Fibroblast of lung (primary cell): ENCODE results near the gene AXIN2. TPM values are rescaled to one million over a fixed set of nuclear protein-coding genes. Genes with fewer than 3 reads are reported as not detected.

Experiments
- DNase-seq, 2 donors: peaks; one replicate each; pipeline versions ENCODE4 v3.0.0 to v3.0.0-alpha.2; 2010; ENCODE audit warnings: low read depth in 2 of 2
- H2AFZ ChIP-seq: 2 replicates; pipeline ENCODE4 v1.5.1; 2012; ENCODE audit warnings: low read length, control low read depth, inconsistent platforms
- H3K27ac ChIP-seq: 2 replicates; pipeline ENCODE4 v1.5.1; 2011; ENCODE audit warnings: low read length, control low read depth; ENCODE audit not compliant: insufficient read depth
- H3K27me3 ChIP-seq: 2 replicates; pipeline ENCODE4 v1.5.1; 2011; ENCODE audit warnings: mild to moderate bottlenecking, low read length; ENCODE audit not compliant: control insufficient read depth, insufficient read depth
- H3K36me3 ChIP-seq: 2 replicates; pipeline ENCODE4 v1.5.1; 2011; ENCODE audit warnings: low read length; ENCODE audit not compliant: control insufficient read depth, insufficient read depth
- H3K4me1 ChIP-seq: 2 replicates; pipeline ENCODE4 v1.5.1; 2011; ENCODE audit warnings: low read length; ENCODE audit not compliant: control insufficient read depth, insufficient read depth; ENCODE audit errors: extremely low read depth
- H3K4me2 ChIP-seq: 2 replicates; pipeline ENCODE4 v1.5.1; 2011; ENCODE audit warnings: low read length, control low read depth; ENCODE audit not compliant: insufficient read depth; ENCODE audit errors: extremely low read depth
- H3K4me3 ChIP-seq, 4 experiments: fragments of 200-600 bp in 1 of 4; sonication (generic) in 1 of 4; replicated peaks in 1 of 4; 2 replicates each; pipeline ENCODE4 v1.5.1; 2011 to 2016; ENCODE audit warnings: low read length in 4 of 4, low read depth in 3 of 4, mild to moderate bottlenecking in 3 of 4, control low read depth in 2 of 4, inconsistent platforms in 1 of 4, mixed read lengths in 1 of 4; ENCODE audit not compliant: insufficient read depth in 1 of 4; ENCODE audit errors: control extremely low read depth in 1 of 4
- H3K79me2 ChIP-seq: 2 replicates; pipeline ENCODE4 v1.5.1; 2012; ENCODE audit warnings: mild to moderate bottlenecking, low read length, inconsistent platforms; ENCODE audit not compliant: control insufficient read depth, insufficient read depth
- H3K9ac ChIP-seq: 2 replicates; pipeline ENCODE4 v1.5.1; 2011; ENCODE audit warnings: mild to moderate bottlenecking, low read length, control low read depth; ENCODE audit not compliant: insufficient read depth
- H3K9me3 ChIP-seq: 2 replicates; pipeline ENCODE4 v1.5.1; 2012; ENCODE audit warnings: low read depth, low read length; ENCODE audit not compliant: control insufficient read depth, insufficient read depth
- H4K20me1 ChIP-seq: 2 replicates; pipeline ENCODE4 v1.5.1; 2011; ENCODE audit warnings: low read length; ENCODE audit not compliant: control insufficient read depth, insufficient read depth; ENCODE audit errors: extremely low read depth
- CTCF ChIP-seq, 2 donors: IDR thresholded peaks in 1 of 2; conservative IDR thresholded peaks in 1 of 2; 1 replicate in 1 of 2; 2 replicates in 1 of 2; pipeline ENCODE4 v1.5.1; 2011 to 2012; ENCODE audit warnings: low read length in 2 of 2, control low read depth in 1 of 2, inconsistent platforms in 1 of 2, low read depth in 1 of 2, mild to moderate bottlenecking in 1 of 2
- EZH2 ChIP-seq: IDR thresholded peaks from 2 replicates; pipeline ENCODE4 v1.5.1; 2012; ENCODE audit warnings: low read length, control low read depth, mild to moderate bottlenecking; ENCODE audit errors: missing control alignments
- polyA plus RNA-seq, 2 donors: library from polyadenylated mRNA; depleted of rRNA in 1 of 2; stranded (reverse) in 1 of 2; unstranded in 1 of 2; fragments of >200 nt; gene quantifications; 2 replicates each; pipeline ENCODE4 v1.2.1, GENCODE V29; 2011 to 2012; ENCODE audit warnings: missing spikeins in 1 of 2
- total RNA-seq: library from RNA; depleted of rRNA; stranded (reverse); fragments of >200 nt; gene quantifications from 2 replicates; pipeline ENCODE4 v1.2.1, GENCODE V29; 2014

AXIN2 gene
- total and polyA plus RNA-seq, 2 donors (not counting 1 experiment from before 2014, with no cell fraction given) = 1.8 to 2.0 TPM

DNA sequence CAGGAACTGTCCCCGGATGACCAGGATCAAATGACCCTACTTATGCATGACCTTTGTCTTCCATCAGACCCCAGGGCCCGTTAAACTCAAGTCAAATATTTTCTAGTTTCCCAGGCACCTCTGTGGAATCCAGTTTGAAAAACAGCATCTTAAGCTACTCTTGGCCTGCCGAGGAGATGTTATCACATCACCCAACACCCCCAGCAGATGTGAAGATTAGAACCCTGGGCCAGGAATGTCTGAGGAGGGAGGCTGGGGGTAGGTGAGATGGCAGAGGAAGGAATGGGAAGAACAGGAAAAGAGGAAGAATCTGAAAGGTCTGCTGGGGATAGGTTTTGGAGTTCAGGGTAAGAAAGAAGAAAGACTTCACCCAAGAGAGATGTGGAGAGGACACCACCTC, 79.2 kb downstream of the AXIN2 start:
- H3K79me2 ChIP-seq = no peaks in the 10 kb centered on the region
- no peak overlapping the region for H3K4me3 ChIP-seq
- H3K4me2 ChIP-seq = no peak overlapping the region
- H4K20me1 ChIP-seq = no peaks in the 10 kb centered on the region
- TF ChIP-seq CTCF (conservative IDR thresholded peaks at IDR 0.05 in 1 of 2, IDR thresholded peaks at IDR 0.05 in 1 of 2; ENCODE audit: low read depth in 1 of 2, low read length in 2 of 2) (no peak), EZH2 (no peak)
- DNase-seq = no peak
- no peak overlapping the region for H3K9ac ChIP-seq
- no peaks in the 10 kb centered on the region for H3K27me3 ChIP-seq
- H3K27ac ChIP-seq = no peak overlapping the region
- H3K36me3 ChIP-seq = no peaks in the 10 kb centered on the region
- H3K4me1 ChIP-seq = no peaks in the 10 kb centered on the region
- no peak overlapping the region for H2AFZ ChIP-seq
- no peaks in the 10 kb centered on the region for H3K9me3 ChIP-seq

DNA sequence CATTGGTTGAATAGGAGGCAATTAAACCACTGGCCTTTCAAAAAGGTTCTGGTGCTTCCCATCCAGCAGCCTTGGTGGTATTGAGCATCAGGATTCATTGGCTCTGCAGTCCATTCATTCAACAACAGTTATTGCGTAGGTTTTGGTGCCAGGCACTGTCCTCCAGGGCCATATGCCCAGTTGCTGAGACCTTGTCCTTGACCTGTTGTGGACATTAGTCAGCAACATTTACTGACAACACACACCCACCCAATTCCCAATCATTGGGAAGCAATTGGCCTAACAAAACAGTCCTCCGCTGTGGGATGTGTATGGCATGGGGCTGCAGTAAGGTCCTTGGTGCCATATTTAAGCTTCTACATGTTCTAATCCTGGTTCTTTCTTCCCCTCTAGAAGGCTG, 82.2 kb downstream of the AXIN2 start:
- H2AFZ ChIP-seq = no peak overlapping the region
- no peaks in the 10 kb centered on the region for H3K36me3 ChIP-seq
- H3K4me3 ChIP-seq = no peak overlapping the region
- no peak for TF ChIP-seq CTCF (conservative IDR thresholded peaks at IDR 0.05 in 1 of 2, IDR thresholded peaks at IDR 0.05 in 1 of 2; ENCODE audit: low read depth in 1 of 2, low read length in 2 of 2)
- no peak for TF ChIP-seq EZH2
- H3K4me1 ChIP-seq = no peaks in the 10 kb centered on the region
- H3K79me2 ChIP-seq = no peaks in the 10 kb centered on the region
- no peak overlapping the region for H3K9ac ChIP-seq
- no peak overlapping the region for H3K27ac ChIP-seq
- no peak for DNase-seq
- no peak overlapping the region for H3K4me2 ChIP-seq
- no peaks in the 10 kb centered on the region for H4K20me1 ChIP-seq
- no peaks in the 10 kb centered on the region for H3K27me3 ChIP-seq
- H3K9me3 ChIP-seq = no peaks in the 10 kb centered on the region
